C4-2B (cell line): ENCODE results near the gene CCNE1.

Source experiments
- ZFX ChIP-seq: fragments of 450-650 bp; IDR thresholded peaks from 2 replicates; pipeline ENCODE4 v1.6.1; 2017
- TF ChIP-seq, protein P1 (sequence below): fragments of 450-650 bp; conservative IDR thresholded peaks from 2 replicates; pipeline ENCODE4 v1.5.1; 2017; ENCODE audit warnings: mild to moderate bottlenecking

DNA sequence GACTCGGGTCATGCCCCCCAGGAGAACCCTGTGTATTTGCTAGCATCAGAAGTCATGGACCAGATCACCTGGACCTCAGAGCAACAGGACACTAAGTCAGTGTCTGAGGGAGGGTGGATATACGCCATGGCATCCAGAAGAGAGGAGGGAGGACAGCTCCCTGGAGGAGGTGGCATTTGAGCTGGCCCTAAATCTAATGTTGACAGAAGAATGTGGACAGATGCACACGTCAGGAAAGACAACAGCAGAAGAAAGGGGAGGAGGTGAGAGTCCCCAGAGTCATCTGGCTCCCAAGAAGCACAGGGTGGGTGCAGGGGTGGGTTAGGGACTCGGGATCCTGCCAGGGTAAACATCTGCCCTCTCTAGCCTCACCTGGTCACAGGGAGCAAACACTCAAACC is 24.5 kb upstream of the CCNE1 start:
- TF ChIP-seq, protein P1, sequence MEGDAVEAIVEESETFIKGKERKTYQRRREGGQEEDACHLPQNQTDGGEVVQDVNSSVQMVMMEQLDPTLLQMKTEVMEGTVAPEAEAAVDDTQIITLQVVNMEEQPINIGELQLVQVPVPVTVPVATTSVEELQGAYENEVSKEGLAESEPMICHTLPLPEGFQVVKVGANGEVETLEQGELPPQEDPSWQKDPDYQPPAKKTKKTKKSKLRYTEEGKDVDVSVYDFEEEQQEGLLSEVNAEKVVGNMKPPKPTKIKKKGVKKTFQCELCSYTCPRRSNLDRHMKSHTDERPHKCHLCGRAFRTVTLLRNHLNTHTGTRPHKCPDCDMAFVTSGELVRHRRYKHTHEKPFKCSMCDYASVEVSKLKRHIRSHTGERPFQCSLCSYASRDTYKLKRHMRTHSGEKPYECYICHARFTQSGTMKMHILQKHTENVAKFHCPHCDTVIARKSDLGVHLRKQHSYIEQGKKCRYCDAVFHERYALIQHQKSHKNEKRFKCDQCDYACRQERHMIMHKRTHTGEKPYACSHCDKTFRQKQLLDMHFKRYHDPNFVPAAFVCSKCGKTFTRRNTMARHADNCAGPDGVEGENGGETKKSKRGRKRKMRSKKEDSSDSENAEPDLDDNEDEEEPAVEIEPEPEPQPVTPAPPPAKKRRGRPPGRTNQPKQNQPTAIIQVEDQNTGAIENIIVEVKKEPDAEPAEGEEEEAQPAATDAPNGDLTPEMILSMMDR, result no peak
- no peak for TF ChIP-seq ZFX
